Fibroblast of lung (primary cell): ENCODE measurements around the gene OR5AS1.
"Not testable (repeated sequence)": the region's sequence is repeated elsewhere in the genome, so short reads cannot be mapped to it uniquely, and the experiment has no call there.

Experiments used
- EZH2 ChIP-seq: IDR thresholded peaks from 2 replicates; pipeline ENCODE4 v1.5.1; 2012; ENCODE audit warnings: low read length, control low read depth, mild to moderate bottlenecking; ENCODE audit errors: missing control alignments
- TF ChIP-seq, protein P1 (sequence below), 2 donors: IDR thresholded peaks in 1 of 2; conservative IDR thresholded peaks in 1 of 2; 1 replicate in 1 of 2; 2 replicates in 1 of 2; pipeline ENCODE4 v1.5.1; 2011 to 2012; ENCODE audit warnings: low read length in 2 of 2, control low read depth in 1 of 2, inconsistent platforms in 1 of 2, low read depth in 1 of 2, mild to moderate bottlenecking in 1 of 2

GRCh38 chr11:56056366-56056765, 28.9 kb downstream of the OR5AS1 start:
- TF ChIP-seq, protein P1, sequence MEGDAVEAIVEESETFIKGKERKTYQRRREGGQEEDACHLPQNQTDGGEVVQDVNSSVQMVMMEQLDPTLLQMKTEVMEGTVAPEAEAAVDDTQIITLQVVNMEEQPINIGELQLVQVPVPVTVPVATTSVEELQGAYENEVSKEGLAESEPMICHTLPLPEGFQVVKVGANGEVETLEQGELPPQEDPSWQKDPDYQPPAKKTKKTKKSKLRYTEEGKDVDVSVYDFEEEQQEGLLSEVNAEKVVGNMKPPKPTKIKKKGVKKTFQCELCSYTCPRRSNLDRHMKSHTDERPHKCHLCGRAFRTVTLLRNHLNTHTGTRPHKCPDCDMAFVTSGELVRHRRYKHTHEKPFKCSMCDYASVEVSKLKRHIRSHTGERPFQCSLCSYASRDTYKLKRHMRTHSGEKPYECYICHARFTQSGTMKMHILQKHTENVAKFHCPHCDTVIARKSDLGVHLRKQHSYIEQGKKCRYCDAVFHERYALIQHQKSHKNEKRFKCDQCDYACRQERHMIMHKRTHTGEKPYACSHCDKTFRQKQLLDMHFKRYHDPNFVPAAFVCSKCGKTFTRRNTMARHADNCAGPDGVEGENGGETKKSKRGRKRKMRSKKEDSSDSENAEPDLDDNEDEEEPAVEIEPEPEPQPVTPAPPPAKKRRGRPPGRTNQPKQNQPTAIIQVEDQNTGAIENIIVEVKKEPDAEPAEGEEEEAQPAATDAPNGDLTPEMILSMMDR (conservative IDR thresholded peaks at IDR 0.05 in 1 of 2, IDR thresholded peaks at IDR 0.05 in 1 of 2; ENCODE audit: low read depth in 1 of 2, low read length in 2 of 2): not testable (repeated sequence)
- not testable (repeated sequence) for TF ChIP-seq EZH2
